ENCODE results near the gene CDH22. TPM values are rescaled to one million over a fixed set of nuclear protein-coding genes. Genes with fewer than 3 reads are reported as not detected.

The CDH22 gene
- total RNA-seq, 1 donor from 2014 or later, result 0.14 TPM

- Mint-ChIP-seq H3K27me3 (peaks cover 47% of the 10 kb centered on the region), H3K4me3 (ENCODE audit: low read depth) (no peak overlapping the region)
These were observed 102.3 kb downstream of the CDH22 start for GRCh38 chr20:46206025-46206424.

GRCh38 chr20:46205349-46205748 is 102.9 kb downstream of the CDH22 start:
- H3K36me3 Mint-ChIP-seq (ENCODE audit: insufficient read depth), result no peaks in the 10 kb centered on the region
- no peak for TF ChIP-seq CTCF (IDR thresholded peaks at IDR 0.05; ENCODE audit: unreplicated experiment)
- H3K4me1 Mint-ChIP-seq (ENCODE audit: low read depth), result no peaks in the 10 kb centered on the region
- H3K27ac Mint-ChIP-seq, result no peak overlapping the region
- no peak overlapping the region for H3K4me3 Mint-ChIP-seq (ENCODE audit: low read depth)
- DNase-seq (ENCODE audit: low spot score, unreplicated experiment), result no peak
- no peaks in the 10 kb centered on the region for H3K9me3 Mint-ChIP-seq (ENCODE audit: low read depth)
- peaks cover 47% of the 10 kb centered on the region for H3K27me3 Mint-ChIP-seq

More at GRCh38 chr20:46206025-46206424, 102.3 kb downstream of the CDH22 start:
- Mint-ChIP-seq H3K27ac (no peak overlapping the region), H3K9me3 (ENCODE audit: low read depth) (no peaks in the 10 kb centered on the region), H3K36me3 (ENCODE audit: insufficient read depth) (no peaks in the 10 kb centered on the region), H3K4me1 (ENCODE audit: low read depth) (no peaks in the 10 kb centered on the region)
- no peak for TF ChIP-seq CTCF (IDR thresholded peaks at IDR 0.05; ENCODE audit: unreplicated experiment)
- DNase-seq (ENCODE audit: low spot score, unreplicated experiment), result no peak

- H3K36me3 Mint-ChIP-seq (ENCODE audit: insufficient read depth), result no peaks in the 10 kb centered on the region
- no peaks in the 10 kb centered on the region for H3K9me3 Mint-ChIP-seq (ENCODE audit: low read depth)
- H3K27me3 Mint-ChIP-seq, result peaks cover 48% of the 10 kb centered on the region
- no peak for TF ChIP-seq CTCF (IDR thresholded peaks at IDR 0.05; ENCODE audit: unreplicated experiment)
- no peak overlapping the region for H3K27ac Mint-ChIP-seq
- no peaks in the 10 kb centered on the region for H3K4me1 Mint-ChIP-seq (ENCODE audit: low read depth)
- no peak for DNase-seq (ENCODE audit: low spot score, unreplicated experiment)
- no peak overlapping the region for H3K4me3 Mint-ChIP-seq (ENCODE audit: low read depth)
These were observed 103.6 kb downstream of the CDH22 start for GRCh38 chr20:46204594-46205186.

GRCh38 chr20:46203510-46203837 is 104.8 kb downstream of the CDH22 start:
- H3K27ac Mint-ChIP-seq, result no peak overlapping the region

GRCh38 chr20:46202766-46203509 is 105.4 kb downstream of the CDH22 start:
- H3K4me1 Mint-ChIP-seq (ENCODE audit: low read depth), result no peaks in the 10 kb centered on the region
- no peaks in the 10 kb centered on the region for H3K9me3 Mint-ChIP-seq (ENCODE audit: low read depth)
- H3K27ac Mint-ChIP-seq, result no peak overlapping the region

More at GRCh38 chr20:46203510-46203837, 104.8 kb downstream of the CDH22 start:
- DNase-seq (ENCODE audit: low spot score, unreplicated experiment), result no peak
- H3K36me3 Mint-ChIP-seq (ENCODE audit: insufficient read depth), result no peaks in the 10 kb centered on the region
- H3K4me3 Mint-ChIP-seq (ENCODE audit: low read depth), result no peak overlapping the region
- H3K27me3 Mint-ChIP-seq, result peaks cover 50% of the 10 kb centered on the region
- no peaks in the 10 kb centered on the region for H3K9me3 Mint-ChIP-seq (ENCODE audit: low read depth)
- no peaks in the 10 kb centered on the region for H3K4me1 Mint-ChIP-seq (ENCODE audit: low read depth)
- TF ChIP-seq CTCF (IDR thresholded peaks at IDR 0.05; ENCODE audit: unreplicated experiment), result no peak

More at GRCh38 chr20:46202766-46203509, 105.4 kb downstream of the CDH22 start:
- Mint-ChIP-seq H3K36me3 (ENCODE audit: insufficient read depth) (no peaks in the 10 kb centered on the region), H3K4me3 (ENCODE audit: low read depth) (no peak overlapping the region), H3K27me3 (peaks cover 53% of the 10 kb centered on the region)
- DNase-seq (ENCODE audit: low spot score, unreplicated experiment), result no peak
- no peak for TF ChIP-seq CTCF (IDR thresholded peaks at IDR 0.05; ENCODE audit: unreplicated experiment)

All from progenitor cell of endocrine pancreas (in vitro differentiated cells).